Uterus (tissue), 4 donors: ENCODE results near the gene CLSTN1. TPM values are rescaled to one million over a fixed set of nuclear protein-coding genes. Genes with fewer than 3 reads are reported as not detected.

Source experiments
- DNase-seq, 2 donors: peaks; one replicate each; pipeline ENCODE4 v3.0.0-alpha.2; 2019 to 2020
- H3K27ac ChIP-seq, 2 donors: fragments of 200-600 bp; sonication (generic); 1 replicate in 1 of 2; 2 replicates in 1 of 2; pipeline ENCODE4 v1.5.1; 2016 to 2018
- H3K27me3 ChIP-seq, 2 donors: fragments of 200-600 bp; sonication (generic); one replicate each; pipeline ENCODE4 v1.5.1; 2018 to 2019; ENCODE audit warnings: control low read depth in 1 of 2
- H3K36me3 ChIP-seq, 2 donors: fragments of 200-600 bp; sonication (generic); one replicate each; pipeline ENCODE4 v1.5.1; 2019; ENCODE audit warnings: control low read depth in 1 of 2
- H3K4me1 ChIP-seq, 2 donors: fragments of 200-600 bp; sonication (generic); one replicate each; pipeline ENCODE4 v1.5.1; 2018 to 2019; ENCODE audit warnings: control low read depth in 1 of 2
- H3K4me3 ChIP-seq, 2 donors: fragments of 200-600 bp; sonication (generic); 1 replicate in 1 of 2; 2 replicates in 1 of 2; pipeline ENCODE4 v1.5.1; 2018 to 2019; ENCODE audit warnings: mild to moderate bottlenecking in 1 of 2
- H3K9me3 ChIP-seq, 2 donors: fragments of 200-600 bp; sonication (generic); one replicate each; pipeline ENCODE4 v1.5.1; 2019; ENCODE audit warnings: control low read depth in 1 of 2
- POLR2A ChIP-seq, 2 donors: fragments of 450-650 bp; IDR thresholded peaks; one replicate each; pipeline ENCODE4 v1.6.1; 2016; ENCODE audit warnings: antibody characterized with exemption in 2 of 2, mild to moderate bottlenecking in 1 of 2, moderate library complexity in 1 of 2
- intact Hi-C: fragments of 100-400 bp; cut with DNase I; formaldehyde crosslinking; loops from one replicate; pipeline ENCODE4 v1.15.1; 2023; ENCODE audit warnings: low total_unique reads
- total RNA-seq, 4 donors: library from RNA; depleted of rRNA in 3 of 4; stranded (reverse); fragments of >200 nt in 3 of 4; gene quantifications; one replicate each; pipeline versions ENCODE4 v1.1.0 to v1.2.4, GENCODE V29; 2014 to 2023
- TF ChIP-seq, protein P1 (sequence below), 4 experiments: fragments of 200-600 bp in 2 of 4; fragments of 450-650 bp in 2 of 4; sonication (generic) in 2 of 4; IDR thresholded peaks; one replicate each; pipeline ENCODE4 v1.5.1; 2016 to 2019; ENCODE audit warnings: antibody characterized with exemption in 4 of 4, mild to moderate bottlenecking in 2 of 4, moderate library complexity in 1 of 4
- donor health status: DM: yes; HTN: yes; CAD: no.

CLSTN1 gene
- total RNA-seq, 4 donors from 2014 or later = 46.8 to 184 (median 94.0) TPM

DNA sequence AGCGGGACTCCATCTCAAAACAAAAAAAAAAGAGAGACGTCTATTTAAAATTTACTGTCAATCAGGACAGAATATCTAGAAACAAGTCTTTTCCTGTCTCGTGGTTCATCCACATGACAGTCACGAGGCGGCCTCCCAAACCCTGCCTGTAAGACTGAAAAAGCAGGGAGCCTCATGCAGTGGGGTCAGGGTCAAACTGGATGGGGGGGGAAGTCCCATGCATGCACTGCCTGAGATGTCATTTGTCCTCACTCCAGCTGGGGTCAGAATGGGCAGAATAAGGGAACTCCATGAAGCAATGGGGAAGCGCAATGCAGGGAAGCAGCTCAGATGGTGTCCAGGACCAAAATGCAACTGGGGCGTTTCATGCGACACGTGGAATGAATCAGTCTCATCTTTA lies 86.7 kb downstream of the CLSTN1 start:
- TF ChIP-seq, protein P1, sequence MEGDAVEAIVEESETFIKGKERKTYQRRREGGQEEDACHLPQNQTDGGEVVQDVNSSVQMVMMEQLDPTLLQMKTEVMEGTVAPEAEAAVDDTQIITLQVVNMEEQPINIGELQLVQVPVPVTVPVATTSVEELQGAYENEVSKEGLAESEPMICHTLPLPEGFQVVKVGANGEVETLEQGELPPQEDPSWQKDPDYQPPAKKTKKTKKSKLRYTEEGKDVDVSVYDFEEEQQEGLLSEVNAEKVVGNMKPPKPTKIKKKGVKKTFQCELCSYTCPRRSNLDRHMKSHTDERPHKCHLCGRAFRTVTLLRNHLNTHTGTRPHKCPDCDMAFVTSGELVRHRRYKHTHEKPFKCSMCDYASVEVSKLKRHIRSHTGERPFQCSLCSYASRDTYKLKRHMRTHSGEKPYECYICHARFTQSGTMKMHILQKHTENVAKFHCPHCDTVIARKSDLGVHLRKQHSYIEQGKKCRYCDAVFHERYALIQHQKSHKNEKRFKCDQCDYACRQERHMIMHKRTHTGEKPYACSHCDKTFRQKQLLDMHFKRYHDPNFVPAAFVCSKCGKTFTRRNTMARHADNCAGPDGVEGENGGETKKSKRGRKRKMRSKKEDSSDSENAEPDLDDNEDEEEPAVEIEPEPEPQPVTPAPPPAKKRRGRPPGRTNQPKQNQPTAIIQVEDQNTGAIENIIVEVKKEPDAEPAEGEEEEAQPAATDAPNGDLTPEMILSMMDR (IDR thresholded peaks at IDR 0.05) = no peak
- no peak for TF ChIP-seq POLR2A (IDR thresholded peaks at IDR 0.05)
- intact Hi-C loops = no loop called here
- no peak for DNase-seq
- Histone ChIP-seq H3K9me3 (no peaks in the 10 kb centered on the region), H3K27me3 (no peaks in the 10 kb centered on the region), H3K27ac (no peak overlapping the region), H3K36me3 (no peaks in the 10 kb centered on the region), H3K4me1 (no peaks in the 10 kb centered on the region), H3K4me3 (no peak overlapping the region)

DNA sequence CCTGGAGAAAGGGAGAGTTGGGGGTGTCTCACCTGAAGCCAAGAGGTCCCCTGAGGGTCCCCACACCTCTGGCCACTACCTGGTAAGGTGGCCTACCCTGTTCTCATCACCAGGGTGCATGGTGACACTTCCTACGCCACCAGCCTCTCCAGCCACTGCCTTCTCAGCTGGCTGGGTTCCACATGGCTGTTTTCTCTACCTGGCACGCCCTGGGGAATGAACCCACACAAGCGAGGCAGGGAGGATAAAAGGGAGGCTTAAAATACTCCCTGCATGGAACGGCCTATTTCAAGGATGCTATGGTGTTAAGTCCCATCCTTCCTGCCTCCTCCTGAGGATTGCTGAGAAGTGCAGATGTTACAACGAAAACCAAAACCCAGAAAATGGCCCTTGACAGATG lies 87.5 kb downstream of the CLSTN1 start:
- intact Hi-C loops = no loop called here
- Histone ChIP-seq H3K9me3 (no peaks in the 10 kb centered on the region), H3K27me3 (no peaks in the 10 kb centered on the region), H3K4me3 (no peak overlapping the region), H3K36me3 (no peaks in the 10 kb centered on the region), H3K27ac (no peak overlapping the region), H3K4me1 (no peaks in the 10 kb centered on the region)
- no peak for DNase-seq
- TF ChIP-seq, protein P1 (IDR thresholded peaks at IDR 0.05) = no peak
- no peak for TF ChIP-seq POLR2A (IDR thresholded peaks at IDR 0.05)

DNA sequence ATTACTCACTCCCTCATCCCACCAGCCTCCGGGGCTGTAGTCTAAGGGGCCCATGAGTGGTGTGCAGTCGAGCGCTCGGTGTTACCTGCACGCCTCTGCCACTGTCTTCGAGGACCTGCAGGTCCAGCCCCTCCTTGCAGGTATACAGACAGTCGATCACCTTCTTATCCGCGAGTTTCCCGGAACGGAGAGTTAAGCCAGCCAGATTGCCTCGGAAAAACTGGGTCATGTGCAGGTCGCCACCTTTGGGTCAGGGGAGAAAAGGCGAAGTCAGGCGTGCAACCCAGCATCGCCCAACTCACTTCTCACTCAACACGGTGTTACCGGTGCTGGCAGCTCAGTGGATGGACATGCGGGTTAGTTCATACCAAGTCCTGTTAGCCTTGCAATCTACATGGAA lies 88.0 kb downstream of the CLSTN1 start:
- no peak overlapping the region for H3K4me3 ChIP-seq
- intact Hi-C loops = no loop called here
- no peaks in the 10 kb centered on the region for H3K4me1 ChIP-seq
- no peak overlapping the region for H3K27ac ChIP-seq
- no peaks in the 10 kb centered on the region for H3K36me3 ChIP-seq
- TF ChIP-seq, protein P1 (IDR thresholded peaks at IDR 0.05) = no peak
- TF ChIP-seq POLR2A (IDR thresholded peaks at IDR 0.05) = no peak
- no peaks in the 10 kb centered on the region for H3K9me3 ChIP-seq
- no peak for DNase-seq
- no peaks in the 10 kb centered on the region for H3K27me3 ChIP-seq

DNA sequence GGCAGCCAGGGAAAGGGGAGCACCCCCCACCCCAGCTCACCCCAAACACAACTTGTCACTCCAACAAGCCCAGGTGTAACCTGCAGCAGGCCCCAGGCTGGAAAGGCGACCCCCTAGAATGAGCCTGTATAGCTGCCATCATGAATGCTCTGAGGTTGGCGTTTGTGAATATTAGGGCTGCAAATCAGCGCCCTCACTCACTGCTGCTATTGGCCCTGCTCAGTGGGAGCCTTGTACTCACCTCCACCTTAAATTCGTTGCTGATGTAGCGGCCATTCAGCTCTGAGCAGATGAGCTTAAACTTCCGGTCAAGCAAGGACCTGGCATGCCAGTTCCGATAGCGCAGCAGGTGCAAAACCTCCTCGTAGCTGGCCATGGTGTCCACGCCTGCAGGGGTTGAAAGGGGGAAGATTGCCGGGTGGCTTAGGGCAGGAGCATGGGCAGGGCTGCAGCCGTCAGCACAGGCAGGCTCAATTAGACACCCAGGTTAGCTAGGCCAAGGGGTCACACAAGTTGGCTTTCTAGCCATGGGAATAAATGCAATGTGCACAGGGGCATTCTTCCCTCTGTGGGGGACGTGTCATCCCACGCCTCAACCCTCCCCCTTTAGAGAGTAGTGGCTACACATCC lies 90.5 kb downstream of the CLSTN1 start:
- Histone ChIP-seq H3K4me1 (no peaks in the 10 kb centered on the region), H3K9me3 (no peaks in the 10 kb centered on the region), H3K27ac (no peak overlapping the region), H3K4me3 (no peak overlapping the region), H3K36me3 (no peaks in the 10 kb centered on the region), H3K27me3 (no peaks in the 10 kb centered on the region)
- DNase-seq = no peak
- intact Hi-C loops = no loop called here
- TF ChIP-seq, protein P1 (IDR thresholded peaks at IDR 0.05) = no peak
- no peak for TF ChIP-seq POLR2A (IDR thresholded peaks at IDR 0.05)

DNA sequence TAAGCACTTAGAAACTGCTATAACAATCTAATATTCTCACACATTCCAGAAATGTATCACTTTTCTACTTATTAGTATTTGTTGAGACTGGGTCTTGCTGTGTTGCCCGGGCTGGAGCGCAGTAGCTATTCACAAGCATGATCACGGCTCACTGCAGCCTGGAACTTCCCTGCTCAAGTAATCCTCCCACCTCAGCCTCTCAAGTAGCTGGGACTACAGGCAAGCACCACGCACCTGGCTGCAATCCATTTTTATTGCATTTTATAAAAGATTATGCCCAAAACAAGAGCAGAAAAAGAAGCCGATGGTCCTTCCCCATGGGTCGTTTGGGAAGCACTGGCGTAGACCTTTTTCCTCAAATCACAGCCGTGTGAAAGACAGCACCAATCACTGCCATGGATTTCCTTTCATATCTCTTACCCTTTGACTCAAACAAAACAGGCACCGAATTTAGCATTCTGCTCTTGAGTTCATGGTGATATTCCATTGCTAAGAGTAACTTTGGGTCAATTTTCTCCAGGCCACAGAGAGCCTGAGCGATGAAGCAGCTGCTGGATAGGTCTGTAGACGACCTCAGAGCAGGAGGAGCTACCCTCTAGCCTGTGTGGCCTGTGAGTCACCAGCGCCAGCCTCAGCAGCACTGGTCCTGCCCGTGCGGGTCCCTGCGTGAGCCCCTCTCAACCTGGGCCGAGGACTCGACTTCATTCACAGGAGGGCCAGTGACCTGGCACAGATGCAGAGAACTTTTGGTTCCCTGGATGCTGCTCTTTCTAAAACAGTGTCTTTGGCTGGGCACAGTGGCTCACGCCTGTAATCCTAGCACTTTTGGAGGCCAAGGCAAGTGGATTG lies 91.4 kb downstream of the CLSTN1 start:
- H3K4me1 ChIP-seq = no peaks in the 10 kb centered on the region
- no peak for DNase-seq
- TF ChIP-seq, protein P1 (IDR thresholded peaks at IDR 0.05) = no peak
- no peak for TF ChIP-seq POLR2A (IDR thresholded peaks at IDR 0.05)
- no peaks in the 10 kb centered on the region for H3K9me3 ChIP-seq
- H3K27ac ChIP-seq = no peak overlapping the region
- H3K27me3 ChIP-seq = no peaks in the 10 kb centered on the region
- no peaks in the 10 kb centered on the region for H3K36me3 ChIP-seq
- intact Hi-C loops = no loop called here
- H3K4me3 ChIP-seq = no peak overlapping the region
